Coronary artery (tissue), 2 donors: ENCODE data around the gene MYOD1.

ENCODE experiments used
- DNase-seq: peaks from one replicate; pipeline ENCODE4 v3.0.0-alpha.2; 2017; ENCODE audit warnings: low spot score
- H3K27ac ChIP-seq, 2 donors: fragments of 200-600 bp; sonication (generic); one replicate each; pipeline ENCODE4 v1.5.1; 2016 to 2019
- H3K4me3 ChIP-seq: fragments of 200-600 bp; sonication (generic); 2 replicates; pipeline ENCODE4 v1.5.1; 2016; ENCODE audit warnings: mild to moderate bottlenecking, moderate library complexity
- CTCF ChIP-seq: fragments of 200-600 bp; sonication (generic); IDR thresholded peaks from one replicate; pipeline ENCODE4 v1.5.1; 2019; ENCODE audit warnings: antibody characterized with exemption

MYOD1 gene

GRCh38 chr11:17722000-17722643 is 2.8 kb downstream of the MYOD1 start:
- no peak for TF ChIP-seq CTCF
- no peak overlapping the region for H3K4me3 ChIP-seq
- H3K27ac ChIP-seq, result no peak overlapping the region
- no peak for DNase-seq

- Histone ChIP-seq H3K4me3 (no peak overlapping the region), H3K27ac (no peak overlapping the region)
- no peak for DNase-seq
- TF ChIP-seq CTCF, result no peak
Observed at GRCh38 chr11:17724020-17724908, 4.9 kb downstream of the MYOD1 start.

GRCh38 chr11:17725174-17725573 is 5.8 kb downstream of the MYOD1 start:
- DNase-seq, result no peak
- TF ChIP-seq CTCF, result no peak
- H3K4me3 ChIP-seq, result no peak overlapping the region
- no peak overlapping the region for H3K27ac ChIP-seq

- no peak overlapping the region for H3K27ac ChIP-seq
- H3K4me3 ChIP-seq, result no peak overlapping the region
- DNase-seq, result no peak
- no peak for TF ChIP-seq CTCF
Observed at GRCh38 chr11:17730137-17730536, 10.8 kb downstream of the MYOD1 start.

- TF ChIP-seq CTCF, result peak; percentile 58
- H3K4me3 ChIP-seq, result no peak overlapping the region
- DNase-seq, result peak; percentile 78
- no peak overlapping the region for H3K27ac ChIP-seq
Observed at GRCh38 chr11:17730608-17731462, 11.5 kb downstream of the MYOD1 start.

GRCh38 chr11:17733261-17733660 is 13.9 kb downstream of the MYOD1 start:
- Histone ChIP-seq H3K27ac (no peak overlapping the region), H3K4me3 (no peak overlapping the region)
- no peak for DNase-seq
- TF ChIP-seq CTCF, result no peak
